Activated CD8-positive, alpha-beta T cell treated with anti-CD3 and anti-CD28 coated beads, Interleukin-2, amount 10 ng/mL, durations not matched to agents 7 days and 5 days (primary cell): ENCODE results near the gene INHA. TPM values are rescaled to one million over a fixed set of nuclear protein-coding genes. Genes with fewer than 3 reads are reported as not detected.

Source experiments
- ATAC-seq: fragments of 150-1000 bp; cut with Tn5 transposase; one replicate; pipeline ENCODE4 v1.10.0; 2021; ENCODE audit warnings: moderate library complexity
- CTCF ChIA-PET: fragments of 350-600 bp; sonication (Branson Sonifier 250); formaldehyde crosslinking; loops from one replicate; lab custom pipeline; 2021; ENCODE audit warnings: antibody characterized with exemption; lab: Charles Lee
- POLR2A ChIA-PET: fragments of 350-600 bp; sonication (Branson Sonifier 250); formaldehyde crosslinking; loops from one replicate; lab custom pipeline; 2021; ENCODE audit warnings: antibody characterized with exemption; lab: Charles Lee
- DNase-seq: peaks from one replicate; pipeline ENCODE4 v3.0.0-alpha.2; 2020
- H3K27ac Mint-ChIP-seq: one replicate; pipeline ENCODE4 v1.8.0; 2021; ENCODE audit warnings: mild to moderate bottlenecking, mixed read lengths
- H3K27me3 Mint-ChIP-seq: one replicate; pipeline ENCODE4 v1.8.0; 2021; ENCODE audit warnings: low read depth, mixed read lengths
- H3K36me3 Mint-ChIP-seq: one replicate; pipeline ENCODE4 v1.8.0; 2021; ENCODE audit warnings: low read depth, mixed read lengths
- H3K4me1 Mint-ChIP-seq: one replicate; pipeline ENCODE4 v1.8.0; 2021; ENCODE audit warnings: low read depth, mixed read lengths
- H3K4me3 Mint-ChIP-seq: one replicate; pipeline ENCODE4 v1.8.0; 2021; ENCODE audit warnings: mild to moderate bottlenecking, mixed read lengths
- H3K9me3 Mint-ChIP-seq: one replicate; pipeline ENCODE4 v1.8.0; 2022; ENCODE audit warnings: mixed read lengths; ENCODE audit not compliant: insufficient read depth
- total RNA-seq, 2 experiments: library from RNA; stranded (reverse); gene quantifications; one replicate each; pipeline ENCODE4 v1.2.3, GENCODE V29; 2021

Gene INHA
- total RNA-seq, 2 experiments from 2014 or later: not detected

DNA sequence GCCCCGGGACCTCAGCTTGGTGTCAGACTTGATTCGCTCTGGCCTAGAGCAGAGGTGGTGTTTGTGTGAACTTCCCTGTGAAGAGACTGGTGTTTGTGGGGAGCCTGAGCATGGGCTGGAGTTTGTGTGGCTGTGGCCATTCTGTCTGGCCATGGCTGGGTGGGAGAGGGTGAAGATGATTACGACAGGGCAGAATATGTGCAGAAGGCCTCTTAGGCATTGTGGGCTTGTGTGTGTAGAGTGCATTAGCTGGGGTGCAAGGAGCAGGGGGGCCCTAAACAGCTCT is 11.3 kb upstream of the INHA start:
- ATAC-seq (no peak), DNase-seq (no peak)
- ChIA-PET POLR2A (no interaction called here), CTCF (interaction anchor here (0.7 to 4.0 kb wide), 15 partner anchors 9 to 215 kb away, joined by 3 to 21 read pairs (median 5); partner anchors contain the start of genes CHPF, STK11IP and TMEM198)
- Mint-ChIP-seq H3K4me3 (no peak overlapping the region), H3K36me3 (no peaks in the 10 kb centered on the region), H3K9me3 (no peaks in the 10 kb centered on the region), H3K27me3 (no peaks in the 10 kb centered on the region), H3K27ac (no peak overlapping the region), H3K4me1 (no peaks in the 10 kb centered on the region)

DNA sequence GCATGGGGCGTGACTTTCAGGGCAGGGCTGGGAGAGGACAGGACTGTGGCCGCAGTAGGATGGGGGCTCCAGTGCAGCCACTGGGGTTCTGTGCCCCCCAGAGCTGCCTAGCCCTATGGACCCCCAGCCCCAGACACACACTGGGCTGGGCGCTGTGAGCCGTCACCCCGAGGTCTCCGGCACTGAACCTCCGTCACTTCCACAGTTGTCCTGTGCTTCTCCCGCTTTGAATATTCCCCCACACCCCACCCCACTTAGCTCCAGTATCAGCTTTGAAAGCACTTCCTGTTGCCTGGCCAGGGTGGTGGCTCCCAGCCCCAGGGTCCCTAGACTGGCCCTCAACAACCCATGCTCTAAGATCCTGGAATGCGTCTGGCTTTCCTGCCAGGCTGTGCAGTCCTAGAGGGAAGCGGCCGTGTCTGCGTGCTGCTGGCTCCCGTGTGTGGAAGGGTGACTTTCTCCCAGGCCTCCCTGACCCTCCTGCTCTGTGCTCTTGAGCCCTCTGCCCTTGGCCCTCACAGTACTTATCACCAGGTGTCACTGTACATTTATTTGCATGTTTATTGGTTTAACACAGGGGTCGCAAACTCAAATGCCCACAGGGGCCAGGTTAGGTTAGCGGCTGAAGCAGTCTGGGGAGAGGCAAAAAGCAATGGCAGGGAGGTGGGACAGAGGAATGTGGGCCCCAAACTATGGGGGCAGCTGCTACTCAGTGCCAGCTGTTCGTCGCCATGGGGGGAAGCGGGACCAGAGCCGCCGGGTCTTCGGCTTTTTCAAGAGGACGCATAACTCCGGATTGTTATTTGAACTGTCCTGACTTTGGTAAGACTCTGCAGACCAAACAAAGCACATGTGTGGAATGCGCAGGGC is 10.7 kb upstream of the INHA start:
- ATAC-seq (no peak), DNase-seq (no peak)
- CTCF ChIA-PET: interaction anchor here (1.0 to 4.0 kb wide), 9 partner anchors 10 to 80 kb away, joined by 3 to 21 read pairs (median 8); partner anchors contain the start of genes CHPF, STK11IP and TMEM198
- no peaks in the 10 kb centered on the region for H3K36me3 Mint-ChIP-seq
- POLR2A ChIA-PET: interaction anchor here (1.2 kb wide), 1 partner anchor 10 kb away, joined by 3 read pairs; the partner anchor contains the start of gene OBSL1
- H3K27ac Mint-ChIP-seq: no peak overlapping the region
- H3K9me3 Mint-ChIP-seq: no peaks in the 10 kb centered on the region
- H3K27me3 Mint-ChIP-seq: no peaks in the 10 kb centered on the region
- H3K4me1 Mint-ChIP-seq: no peaks in the 10 kb centered on the region
- H3K4me3 Mint-ChIP-seq: no peak overlapping the region

DNA sequence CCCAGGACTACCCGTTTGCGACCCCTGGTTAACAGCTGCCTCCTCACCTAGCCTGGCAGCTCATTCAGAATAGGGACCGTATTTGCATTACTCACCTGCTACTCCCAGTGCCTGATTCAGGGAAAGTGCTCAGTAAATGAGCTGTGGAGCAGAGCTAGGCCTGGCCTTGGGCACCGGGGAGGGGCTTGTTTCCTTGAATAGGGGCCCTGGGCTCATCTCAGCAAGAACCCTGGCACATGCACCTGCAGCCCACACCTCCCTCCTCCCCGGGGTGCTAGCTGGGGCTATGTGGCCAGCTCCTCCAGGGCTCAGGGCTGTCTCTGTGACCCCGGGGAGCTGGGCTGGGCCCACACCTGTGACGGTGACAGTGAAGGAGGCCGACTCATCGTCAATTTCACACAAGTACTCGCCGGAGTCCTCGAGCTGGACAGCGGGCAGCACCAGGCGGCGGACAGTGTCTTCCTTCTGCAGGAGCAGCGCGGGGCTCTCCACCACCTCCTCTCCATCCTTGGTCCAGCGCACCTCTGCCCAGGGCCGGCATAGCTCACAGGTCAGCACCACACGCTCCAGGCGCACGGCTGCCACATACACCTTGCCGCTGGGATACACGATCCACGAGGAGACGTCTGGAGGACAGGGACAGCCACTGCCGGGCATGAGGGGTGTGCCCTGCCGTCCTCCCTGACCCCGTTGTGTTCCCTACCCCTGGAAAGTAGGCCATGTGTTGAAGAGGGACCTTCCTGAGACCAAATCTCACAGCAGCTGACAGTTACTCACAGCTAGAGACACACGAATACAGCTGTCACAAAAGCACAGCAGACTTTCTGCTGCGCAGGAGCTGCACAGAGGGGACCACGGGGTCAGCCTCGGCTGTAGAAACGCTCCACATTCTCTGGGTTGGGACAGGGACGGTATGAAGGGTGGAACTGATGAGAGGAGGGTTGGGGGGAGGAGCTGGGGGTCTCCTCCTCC is 9.8 kb upstream of the INHA start:
- H3K27me3 Mint-ChIP-seq: no peaks in the 10 kb centered on the region

DNA sequence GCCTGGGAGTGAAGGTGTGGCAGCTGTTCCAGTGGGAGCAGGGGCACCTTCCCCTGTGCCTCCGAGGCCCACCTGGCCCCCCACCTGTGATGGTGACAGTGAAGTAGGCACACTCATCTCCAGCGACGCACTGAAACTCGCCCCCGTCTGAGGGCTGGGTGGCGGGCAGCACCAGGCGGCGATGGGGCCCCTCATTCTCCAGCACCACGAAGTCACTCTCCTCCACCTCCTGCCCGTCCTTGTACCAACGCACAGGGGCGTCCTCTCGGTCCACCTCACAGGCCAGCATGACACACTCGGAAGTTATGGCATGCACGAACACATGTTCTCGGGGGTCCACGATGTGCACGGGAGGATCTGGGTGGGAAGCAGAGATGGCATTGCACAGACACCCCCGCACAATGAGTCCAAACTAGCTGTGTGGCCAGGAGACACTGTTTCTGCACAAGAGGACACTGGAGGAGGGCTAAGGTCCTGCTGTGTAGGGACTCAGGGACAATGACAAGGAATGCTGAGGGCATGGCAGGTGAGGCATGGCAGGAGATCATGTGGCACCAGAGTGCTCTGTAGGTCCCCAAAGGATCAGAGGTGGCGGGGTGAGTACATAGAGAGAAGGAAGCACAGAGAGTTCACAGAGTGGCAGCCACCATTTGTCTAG is 8.7 kb upstream of the INHA start:
- Mint-ChIP-seq H3K27me3 (no peaks in the 10 kb centered on the region), H3K9me3 (no peaks in the 10 kb centered on the region), H3K4me3 (no peak overlapping the region), H3K36me3 (no peaks in the 10 kb centered on the region), H3K4me1 (no peaks in the 10 kb centered on the region), H3K27ac (no peak overlapping the region)
- DNase-seq: no peak
- ChIA-PET CTCF (no interaction called here), POLR2A (no interaction called here)
- no peak for ATAC-seq

More for the DNA sequence above, 9.8 kb upstream of the INHA start:
- CTCF ChIA-PET: interaction anchor here (1.2 to 3.5 kb wide), 4 partner anchors 9 to 79 kb away, joined by 3 to 17 read pairs (median 4); no protein-coding TSS in a partner anchor
- Mint-ChIP-seq H3K4me1 (no peaks in the 10 kb centered on the region), H3K9me3 (no peaks in the 10 kb centered on the region), H3K36me3 (no peaks in the 10 kb centered on the region), H3K4me3 (no peak overlapping the region), H3K27ac (no peak overlapping the region)
- POLR2A ChIA-PET: interaction anchor here (1.2 kb wide), 1 partner anchor 9 kb away, joined by 3 read pairs; the partner anchor contains the start of gene OBSL1
- DNase-seq (no peak), ATAC-seq (no peak)

DNA sequence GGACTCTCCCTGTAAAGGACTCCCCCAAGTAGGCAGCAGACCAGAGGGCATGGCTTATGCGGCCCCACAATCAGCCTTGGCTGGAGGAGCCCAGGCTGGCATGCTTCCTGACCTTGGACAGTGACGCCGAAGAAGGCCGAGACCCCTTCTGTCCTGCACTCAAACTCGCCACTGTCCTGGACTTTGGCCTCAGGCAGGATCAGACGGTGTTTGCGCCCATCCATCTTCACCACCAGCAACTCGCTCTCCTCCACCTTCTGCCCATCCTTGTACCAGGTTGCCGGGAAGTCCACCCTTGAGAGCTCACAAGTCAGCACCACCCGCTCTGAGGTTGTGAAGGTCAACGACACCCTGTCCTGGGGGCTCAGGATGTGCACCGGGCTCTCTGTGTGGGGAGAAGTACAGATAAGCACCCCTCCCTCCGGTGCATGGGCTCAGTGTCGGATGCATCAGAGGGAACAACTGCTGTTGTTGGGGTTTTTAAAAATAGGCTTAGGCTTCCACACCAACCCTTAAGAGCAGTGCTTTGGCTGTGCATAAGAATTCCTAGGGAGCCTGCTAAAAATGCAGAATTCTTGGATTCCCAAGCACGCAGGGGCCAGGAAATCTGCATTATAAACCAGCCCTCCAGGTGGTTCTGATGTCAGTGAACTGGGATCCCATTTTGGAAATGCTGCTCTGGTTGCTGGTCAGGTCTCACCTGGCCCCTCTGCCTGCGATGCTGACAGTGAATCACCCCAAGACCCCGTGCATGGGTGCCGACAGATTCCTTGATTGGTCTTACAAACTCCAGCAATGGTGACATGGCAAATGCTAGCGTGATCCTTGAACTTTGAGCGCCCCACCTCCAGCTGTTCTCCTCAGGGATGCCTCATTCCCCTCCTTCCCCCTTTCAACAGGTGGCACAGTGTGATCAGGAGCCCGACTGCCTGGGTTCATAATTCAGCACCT is 6.7 kb upstream of the INHA start:
- ATAC-seq (no peak), DNase-seq (no peak)
- Mint-ChIP-seq H3K4me3 (no peak overlapping the region), H3K27ac (no peak overlapping the region), H3K36me3 (no peaks in the 10 kb centered on the region), H3K9me3 (no peaks in the 10 kb centered on the region), H3K27me3 (peaks cover 14% of the 10 kb centered on the region), H3K4me1 (no peaks in the 10 kb centered on the region)
- CTCF ChIA-PET: interaction anchor here (0.8 to 1.1 kb wide), 2 partner anchors 23 to 163 kb away, joined by 3 to 4 read pairs; no protein-coding TSS in a partner anchor
- POLR2A ChIA-PET: no interaction called here

DNA sequence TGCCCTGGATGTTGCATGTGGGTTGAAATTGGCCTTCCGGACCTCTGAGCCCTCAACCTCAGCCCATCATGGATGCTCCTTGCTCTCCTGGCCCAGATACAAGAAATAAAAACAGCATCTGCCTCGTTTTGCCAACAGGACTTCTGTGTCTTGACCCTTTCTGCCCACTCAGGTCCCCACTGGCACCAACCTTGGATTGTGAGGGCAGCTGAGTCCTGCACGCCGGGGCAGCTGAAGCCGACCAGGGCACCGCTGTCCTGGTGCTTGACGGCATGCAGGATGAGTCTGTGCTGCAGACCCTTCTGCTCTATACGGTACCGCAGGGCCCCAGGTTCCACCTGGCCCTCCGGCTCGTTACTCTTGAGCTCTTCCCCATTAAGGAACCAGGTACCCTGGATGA is 5.5 kb upstream of the INHA start:
- H3K4me3 Mint-ChIP-seq: no peak overlapping the region
- POLR2A ChIA-PET: no interaction called here
- no peak for DNase-seq
- H3K27me3 Mint-ChIP-seq: peaks cover 17% of the 10 kb centered on the region
- ATAC-seq: no peak
- no peaks in the 10 kb centered on the region for H3K36me3 Mint-ChIP-seq
- CTCF ChIA-PET: no interaction called here
- H3K27ac Mint-ChIP-seq: no peak overlapping the region
- no peaks in the 10 kb centered on the region for H3K4me1 Mint-ChIP-seq
- no peaks in the 10 kb centered on the region for H3K9me3 Mint-ChIP-seq

DNA sequence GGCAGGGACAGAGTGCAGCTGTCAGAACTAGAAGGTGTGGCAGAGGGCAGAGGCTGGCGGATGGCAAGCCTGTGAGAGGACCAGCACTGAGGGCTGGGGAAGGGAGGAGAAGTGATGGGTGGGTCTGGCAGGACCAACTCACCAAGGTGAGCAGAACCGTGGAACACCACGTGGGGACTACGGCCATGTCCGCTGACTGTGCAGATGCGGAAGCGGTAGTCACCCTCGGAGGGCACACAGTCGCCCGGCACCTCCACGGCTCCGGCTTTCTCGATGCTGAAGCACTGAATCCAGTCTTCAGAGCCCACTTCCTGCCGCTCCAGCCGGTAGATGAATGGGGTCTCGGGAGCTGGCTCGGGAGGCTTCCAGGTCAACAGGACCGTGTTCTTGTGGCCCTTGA is 5.0 kb upstream of the INHA start:
- H3K4me1 Mint-ChIP-seq: no peaks in the 10 kb centered on the region
- H3K27ac Mint-ChIP-seq: no peak overlapping the region
- H3K27me3 Mint-ChIP-seq: peaks cover 22% of the 10 kb centered on the region
- H3K4me3 Mint-ChIP-seq: no peak overlapping the region
- ATAC-seq (no peak), DNase-seq (no peak)
- POLR2A ChIA-PET: no interaction called here
- CTCF ChIA-PET: no interaction called here
- no peaks in the 10 kb centered on the region for H3K36me3 Mint-ChIP-seq
- no peaks in the 10 kb centered on the region for H3K9me3 Mint-ChIP-seq

DNA sequence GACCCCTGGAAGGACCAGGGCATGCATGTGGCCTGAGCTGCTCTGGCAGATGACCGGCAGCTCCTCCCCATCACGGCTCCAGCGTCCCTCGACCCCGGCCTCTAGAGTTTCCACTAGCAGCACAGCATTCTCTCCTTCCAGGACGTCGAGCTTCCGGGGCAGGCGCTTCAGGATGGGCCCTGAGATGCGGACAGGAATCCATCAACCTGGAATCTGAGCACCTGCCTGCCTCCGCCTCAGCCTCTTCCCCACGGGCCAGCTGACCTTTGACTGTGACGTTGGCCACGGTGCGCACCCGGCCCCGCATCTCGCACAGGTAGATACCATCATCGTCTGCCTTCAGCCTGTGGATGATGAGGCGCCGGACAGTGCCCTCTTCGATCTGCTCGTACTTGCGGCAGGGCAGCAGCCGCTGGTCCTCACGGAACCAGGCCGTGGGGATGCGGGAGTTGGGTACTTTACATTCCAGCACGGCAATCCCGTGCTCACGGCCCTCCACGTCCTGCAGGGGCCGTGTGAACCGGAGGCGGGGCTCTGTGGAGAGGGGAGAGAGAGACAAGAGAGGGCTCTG is 4.2 kb upstream of the INHA start:
- H3K9me3 Mint-ChIP-seq: no peaks in the 10 kb centered on the region
- ChIA-PET CTCF (no interaction called here), POLR2A (no interaction called here)
- DNase-seq (no peak), ATAC-seq (no peak)
- no peak overlapping the region for H3K27ac Mint-ChIP-seq
- H3K36me3 Mint-ChIP-seq: no peaks in the 10 kb centered on the region
- no peaks in the 10 kb centered on the region for H3K4me1 Mint-ChIP-seq
- peaks cover 26% of the 10 kb centered on the region for H3K27me3 Mint-ChIP-seq
- no peak overlapping the region for H3K4me3 Mint-ChIP-seq

DNA sequence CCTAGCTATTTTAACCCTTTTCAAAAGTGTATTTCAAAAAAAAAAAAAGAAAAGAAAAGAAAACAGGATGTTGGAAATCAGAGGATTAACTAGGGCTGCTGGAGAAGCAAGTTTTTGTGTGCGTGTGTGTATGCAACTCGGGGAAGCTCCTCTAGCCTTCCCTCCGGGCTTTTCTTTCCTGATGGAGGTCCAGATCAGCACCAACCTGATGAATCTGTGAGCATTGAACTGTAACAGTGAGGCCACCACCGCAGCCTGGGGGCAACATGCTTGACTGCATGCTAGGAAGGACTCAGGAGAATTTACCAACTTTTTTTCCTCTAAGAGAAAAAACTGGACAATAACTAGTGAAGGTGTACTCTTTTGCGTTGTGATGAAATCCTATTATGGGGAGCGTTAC is 3.1 kb upstream of the INHA start:
- no peak overlapping the region for H3K27ac Mint-ChIP-seq
- ChIA-PET POLR2A (no interaction called here), CTCF (no interaction called here)
- DNase-seq (no peak), ATAC-seq (no peak)
- no peaks in the 10 kb centered on the region for H3K9me3 Mint-ChIP-seq
- no peaks in the 10 kb centered on the region for H3K4me1 Mint-ChIP-seq
- H3K4me3 Mint-ChIP-seq: no peak overlapping the region
- no peaks in the 10 kb centered on the region for H3K36me3 Mint-ChIP-seq
- H3K27me3 Mint-ChIP-seq: peaks cover 31% of the 10 kb centered on the region

DNA sequence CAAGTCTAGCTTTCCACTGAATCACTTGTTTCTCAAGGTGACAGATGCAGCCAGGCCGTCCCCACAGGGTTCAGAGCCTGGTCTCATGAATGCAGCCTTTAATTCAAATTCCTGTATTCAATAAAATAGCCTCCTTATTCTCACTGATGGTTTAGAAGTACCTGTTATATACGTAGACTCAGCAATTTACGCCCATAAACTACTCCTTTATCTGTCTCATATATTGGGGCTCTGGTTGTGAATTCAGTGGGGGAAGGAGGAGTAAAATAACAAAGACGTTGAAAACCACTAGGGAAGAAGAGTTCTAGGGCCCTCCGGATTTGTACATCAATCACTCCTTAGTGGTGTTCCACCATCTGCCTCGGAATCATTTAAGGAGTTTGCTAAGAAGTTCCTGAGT is 2.5 kb upstream of the INHA start:
- H3K4me3 Mint-ChIP-seq: no peak overlapping the region
- POLR2A ChIA-PET: no interaction called here
- ATAC-seq (no peak), DNase-seq (no peak)
- H3K9me3 Mint-ChIP-seq: no peaks in the 10 kb centered on the region
- H3K27me3 Mint-ChIP-seq: peaks cover 31% of the 10 kb centered on the region
- no peaks in the 10 kb centered on the region for H3K36me3 Mint-ChIP-seq
- no peak overlapping the region for H3K27ac Mint-ChIP-seq
- CTCF ChIA-PET: no interaction called here
- no peaks in the 10 kb centered on the region for H3K4me1 Mint-ChIP-seq
